ENCODE measurements around the gene LRPAP1. TPM values are rescaled to one million over a fixed set of nuclear protein-coding genes. Genes with fewer than 3 reads are reported as not detected.

Gene LRPAP1
- total RNA-seq, 1 donor from 2014 or later, result 68.1 TPM

DNA sequence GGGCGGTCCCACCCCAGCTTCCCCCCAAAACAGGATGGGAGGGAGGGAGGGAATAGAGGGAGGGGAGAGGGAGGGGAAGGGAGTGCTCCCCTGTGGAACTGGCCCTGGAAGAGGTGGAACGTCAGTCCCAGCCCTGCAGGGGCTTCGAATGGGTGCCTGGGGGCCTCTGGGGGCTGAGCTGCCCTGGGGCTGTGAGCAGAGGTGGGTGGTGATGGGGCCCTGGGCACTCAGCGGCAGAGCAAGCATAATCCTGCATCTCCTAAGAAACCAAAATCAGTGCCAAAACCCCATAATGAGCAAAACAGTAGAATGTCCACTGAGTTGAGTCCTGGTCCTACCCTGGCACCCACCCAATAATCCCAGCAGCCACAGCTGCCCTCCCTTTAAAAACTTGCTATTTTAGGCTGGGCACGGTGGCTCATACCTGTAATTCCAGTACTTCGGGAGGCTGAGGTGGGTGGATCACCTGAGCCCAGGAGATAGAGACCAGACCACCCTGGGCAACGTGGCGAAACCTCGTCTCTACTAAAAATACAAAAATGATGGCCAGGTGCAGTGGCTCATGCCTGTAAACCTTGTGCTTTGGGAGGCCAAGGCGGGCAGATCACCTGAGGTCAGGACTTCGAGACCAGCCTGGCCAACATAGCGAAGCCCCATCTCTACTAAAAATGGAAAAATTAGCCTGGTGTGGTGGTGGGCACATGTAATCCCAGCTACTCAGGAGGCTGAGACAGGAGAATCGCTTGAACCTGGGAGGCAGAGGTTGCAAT is 58.0 kb downstream of the LRPAP1 start:
- no peak for DNase-seq (ENCODE audit: low spot score)

- DNase-seq (ENCODE audit: low spot score), result no peak
Measured at GRCh38 chr4:3473181-3473950, 58.9 kb downstream of the LRPAP1 start.

GRCh38 chr4:3472411-3473141 is 59.6 kb downstream of the LRPAP1 start:
- no peak for DNase-seq (ENCODE audit: low spot score)

GRCh38 chr4:3471886-3472285 is 60.3 kb downstream of the LRPAP1 start:
- no peak for DNase-seq (ENCODE audit: low spot score)

GRCh38 chr4:3471098-3471760 is 61.0 kb downstream of the LRPAP1 start:
- DNase-seq (ENCODE audit: low spot score), result no peak

DNA sequence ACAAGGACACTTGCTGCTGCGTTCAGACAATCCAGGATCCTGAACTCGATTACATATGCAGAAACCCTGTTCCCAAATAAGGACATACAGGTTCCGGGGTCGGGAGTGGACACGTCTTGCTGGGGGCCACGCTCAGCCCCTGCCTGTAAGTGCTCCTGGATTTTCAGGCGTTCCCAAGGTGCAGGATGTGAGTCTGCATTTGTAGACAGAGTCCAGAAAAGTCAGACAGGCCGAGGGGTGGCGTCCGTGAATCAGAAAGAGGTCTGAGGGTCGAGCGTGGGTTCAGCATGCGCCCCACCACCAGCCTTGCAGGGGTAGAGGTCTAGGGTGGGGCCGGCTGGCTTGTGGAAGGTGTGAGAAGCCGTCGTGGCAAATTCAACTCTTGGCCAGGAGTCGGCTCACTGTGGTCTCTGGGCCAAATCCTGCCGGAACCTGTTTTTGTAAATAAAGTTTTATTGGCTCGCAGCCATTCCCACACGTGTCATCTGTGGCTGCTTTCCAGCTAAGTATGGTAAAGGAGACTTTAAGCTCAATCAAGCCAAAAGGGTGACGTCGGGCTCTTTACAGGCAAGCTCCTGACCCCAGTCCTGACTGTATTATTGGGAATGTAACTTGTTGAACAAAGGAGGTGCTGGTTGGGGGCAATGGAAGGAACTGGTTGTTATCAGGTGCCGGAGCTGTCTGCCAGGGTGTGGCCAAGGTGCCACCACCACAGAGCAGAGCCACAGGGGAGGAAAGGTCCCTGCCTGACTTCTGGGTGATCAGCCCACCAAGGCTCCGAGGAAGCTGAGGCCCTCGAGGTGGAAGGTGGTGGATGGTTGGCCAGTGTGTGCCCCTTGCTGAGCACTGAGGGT is 61.8 kb downstream of the LRPAP1 start:
- DNase-seq (ENCODE audit: low spot score), result no peak

DNA sequence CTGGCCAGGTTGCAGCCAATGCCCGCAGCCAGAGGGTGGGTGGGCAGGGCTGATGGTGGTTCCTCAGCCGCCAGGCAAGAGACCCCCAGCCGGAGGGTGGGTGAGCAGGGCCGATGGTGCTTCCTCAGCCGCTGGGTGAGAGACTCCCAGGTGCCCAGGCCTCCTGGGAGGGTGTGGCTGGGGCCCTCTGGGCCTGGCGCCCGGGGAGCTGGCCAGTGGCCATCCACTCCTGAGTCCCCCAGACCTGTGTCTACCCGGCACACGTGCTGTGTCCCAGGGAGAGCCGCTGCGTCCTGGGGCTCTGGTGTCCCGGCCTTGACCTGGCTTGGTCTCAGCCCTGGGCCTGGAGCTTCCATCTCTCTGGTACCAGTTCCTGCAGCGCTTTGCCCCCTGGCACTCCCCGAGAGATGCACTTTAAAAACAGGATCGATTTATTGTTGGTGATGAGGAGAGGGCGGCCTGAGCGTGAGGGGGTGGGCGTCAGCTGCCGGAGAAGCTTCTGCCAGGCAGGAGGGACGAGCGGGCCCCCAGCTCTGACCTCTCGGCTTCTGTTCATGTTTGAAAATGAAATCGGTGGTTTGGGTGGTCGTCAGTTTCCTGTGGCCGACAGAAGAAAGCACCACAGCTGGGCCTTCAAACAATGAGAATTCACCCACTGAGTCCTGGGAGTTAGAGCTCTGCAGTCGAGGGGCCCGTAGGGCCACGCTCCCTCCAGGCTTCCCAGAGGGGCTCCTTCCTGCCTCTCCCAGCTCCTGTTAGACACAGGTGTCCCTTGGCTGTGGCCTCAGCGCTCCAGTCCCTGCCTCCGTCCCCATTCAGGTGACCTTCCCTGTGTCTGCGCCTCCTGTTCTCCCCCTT is 62.6 kb downstream of the LRPAP1 start:
- no peak for DNase-seq (ENCODE audit: low spot score)

GRCh38 chr4:3468804-3469203 is 63.4 kb downstream of the LRPAP1 start:
- no peak for DNase-seq (ENCODE audit: low spot score)

DNA sequence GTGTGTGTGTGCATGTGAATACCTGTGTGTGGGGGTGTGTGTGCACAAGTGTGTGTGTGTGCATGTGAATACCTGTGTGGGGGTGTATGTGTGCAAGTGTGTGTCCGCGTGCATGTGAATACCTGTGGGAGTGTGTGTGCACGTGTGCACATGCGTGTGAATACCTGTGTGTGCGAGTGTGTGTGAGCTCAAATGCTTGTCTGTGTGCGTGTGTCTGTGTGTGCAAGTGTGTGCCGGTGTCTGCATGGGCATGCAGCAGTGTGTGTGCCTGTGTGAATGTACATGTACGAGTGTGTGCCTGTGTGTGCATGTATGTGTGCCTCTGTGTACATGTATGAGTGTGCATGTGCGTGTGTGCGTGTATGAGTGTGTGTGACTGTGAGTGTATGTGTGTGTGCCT is 64.1 kb downstream of the LRPAP1 start:
- no peak for DNase-seq (ENCODE audit: low spot score)

DNA sequence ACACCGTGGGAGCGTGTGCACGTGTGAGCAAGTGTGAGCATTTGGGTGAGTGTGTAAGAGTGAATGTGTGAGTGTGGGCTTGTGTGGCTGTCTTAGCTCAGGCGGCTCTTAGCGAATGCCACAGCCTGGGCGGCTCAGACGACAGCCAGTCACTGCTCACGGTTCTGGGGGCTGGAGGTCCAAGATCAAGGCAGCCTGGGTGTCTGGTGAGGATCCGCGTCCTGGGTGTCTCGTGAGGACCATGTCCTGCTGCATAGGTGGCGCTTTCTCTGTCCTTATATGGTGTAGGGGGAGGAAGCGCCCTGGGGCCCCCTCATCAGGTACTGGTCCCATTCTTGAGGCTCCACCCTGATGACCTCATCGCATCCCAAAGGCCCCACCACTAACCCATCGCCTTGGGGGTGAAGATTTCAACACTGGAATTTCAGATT is 64.6 kb downstream of the LRPAP1 start:
- no peak for DNase-seq (ENCODE audit: low spot score)

DNA sequence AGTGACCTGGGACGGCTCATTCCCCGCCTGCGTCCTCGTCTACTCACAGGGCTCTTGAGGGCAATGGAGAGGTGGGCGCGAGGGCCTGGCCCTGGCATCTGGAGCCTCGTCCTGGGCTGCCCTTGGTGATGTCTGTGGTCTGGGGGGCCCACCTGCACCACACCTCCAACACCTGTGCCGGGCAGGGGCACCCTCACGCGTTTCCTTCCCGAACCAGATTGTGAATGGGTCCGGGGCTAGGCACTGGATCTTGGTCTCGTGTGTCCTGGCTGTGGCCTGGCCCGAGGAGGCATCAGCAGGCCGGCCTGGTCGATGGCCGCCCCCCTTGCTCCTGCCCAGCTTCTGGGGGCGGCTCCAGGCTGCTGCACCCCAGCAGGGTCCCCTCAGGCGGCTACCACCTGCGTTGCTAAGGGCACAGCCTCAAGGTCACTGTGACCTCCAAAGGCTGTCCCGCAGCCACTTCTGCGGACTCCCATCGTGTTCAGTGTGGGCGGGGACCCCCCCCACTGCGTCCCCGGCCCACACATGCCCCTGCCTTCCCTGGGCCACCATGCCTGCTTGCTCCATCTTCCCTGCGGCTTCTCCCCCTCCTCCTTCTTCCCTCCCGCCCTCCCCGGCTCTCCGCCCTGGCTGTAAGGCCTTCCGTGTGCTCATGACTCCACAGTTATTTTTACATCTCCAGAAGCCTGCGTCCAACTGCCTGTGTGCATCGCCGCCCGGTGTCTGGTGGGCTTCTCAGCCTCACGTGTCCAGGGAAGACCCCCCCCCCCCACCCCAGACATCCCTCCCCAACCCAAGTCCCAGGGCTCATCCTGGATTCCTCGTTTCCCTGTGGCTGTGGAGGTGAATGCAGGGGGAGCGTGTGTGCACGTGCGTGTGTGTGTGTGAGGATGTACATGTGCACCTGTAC is 65.3 kb downstream of the LRPAP1 start:
- no peak for DNase-seq (ENCODE audit: low spot score)

DNA sequence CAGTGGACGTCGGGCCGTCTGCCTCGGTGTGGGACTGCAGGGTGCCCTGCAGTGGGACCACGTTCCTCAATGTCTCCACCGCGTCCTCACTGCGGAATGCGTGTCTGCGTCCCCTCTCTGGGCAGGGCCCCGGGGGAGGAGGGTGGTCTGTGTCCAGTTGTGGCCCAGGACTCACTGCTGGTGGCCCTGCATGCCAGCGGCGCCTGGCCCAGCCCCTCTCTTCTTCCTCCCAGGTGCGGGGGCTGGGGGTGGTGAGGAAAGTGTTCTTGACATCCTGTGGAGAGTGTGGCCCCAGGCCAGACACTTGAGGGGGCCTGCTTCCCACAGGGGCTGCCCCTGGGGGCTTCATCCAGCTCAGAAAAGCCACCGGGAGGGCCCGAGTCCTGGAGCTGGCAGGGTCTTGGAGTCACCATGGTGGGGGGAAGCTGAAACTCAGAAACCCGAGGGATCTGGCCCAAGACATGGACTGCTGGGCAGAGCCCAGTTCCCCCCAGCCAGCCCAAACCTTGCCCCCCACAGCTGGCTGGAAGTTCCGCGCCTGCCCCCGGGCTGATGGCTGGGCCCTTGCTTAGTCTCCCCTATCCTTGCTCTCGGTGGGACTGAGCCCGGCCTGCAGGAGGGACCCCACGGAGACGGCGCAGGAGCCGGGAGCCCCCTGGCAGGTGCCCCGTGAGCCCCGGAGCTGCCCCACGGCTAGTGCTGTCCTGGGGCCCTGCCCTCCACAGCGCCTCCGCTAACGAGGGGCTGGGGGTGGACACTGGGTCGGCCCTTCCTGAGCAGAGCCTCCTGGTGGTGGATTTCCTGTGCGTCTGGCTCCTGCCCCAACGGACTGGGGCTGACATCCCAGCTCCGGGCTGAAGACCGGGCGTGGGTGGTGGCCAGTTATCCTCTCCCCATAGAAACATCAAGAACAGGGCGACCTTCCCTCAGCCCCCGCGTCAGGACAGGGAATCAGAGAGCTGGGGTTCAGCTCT is 66.2 kb downstream of the LRPAP1 start:
- no peak for DNase-seq (ENCODE audit: low spot score)

DNA sequence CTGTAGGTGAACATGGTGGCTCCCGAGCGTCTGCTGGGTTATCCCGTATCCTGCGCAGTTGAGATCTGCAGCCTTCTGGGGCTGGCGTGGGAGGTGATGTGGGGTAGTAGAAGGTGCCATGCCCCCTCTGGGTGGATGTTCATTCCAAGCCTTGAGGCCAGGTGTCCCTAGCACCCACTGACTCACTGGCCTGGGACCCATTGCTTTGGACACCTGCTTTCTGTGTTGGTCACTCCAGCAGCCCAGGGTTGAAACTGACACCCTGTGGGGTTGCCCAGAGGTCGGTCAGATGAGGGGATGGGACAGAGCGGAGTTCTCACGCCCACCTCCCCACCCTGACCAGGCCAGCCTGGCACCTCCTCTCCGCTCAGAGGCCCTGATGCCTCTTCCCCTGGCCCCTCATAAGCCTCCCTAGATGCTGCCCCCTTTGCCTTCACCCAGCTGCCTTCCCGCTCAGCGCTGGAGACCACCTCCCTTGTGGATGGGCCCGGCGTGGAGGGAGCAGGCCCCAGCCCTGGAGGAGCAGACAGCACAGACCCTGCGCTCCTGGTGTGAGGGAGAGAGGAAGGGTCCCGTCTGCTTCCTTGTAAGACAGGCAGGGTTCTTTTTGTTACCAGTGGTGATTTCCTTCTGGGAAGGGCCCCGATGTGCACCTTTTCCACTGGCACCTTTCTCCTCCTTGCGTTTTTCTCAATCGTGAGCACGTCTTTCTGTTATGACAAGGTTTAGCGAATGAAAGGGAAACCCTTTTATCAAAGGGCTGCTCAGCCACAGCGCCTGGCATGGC is 67.1 kb downstream of the LRPAP1 start:
- no peak for DNase-seq (ENCODE audit: low spot score)

DNA sequence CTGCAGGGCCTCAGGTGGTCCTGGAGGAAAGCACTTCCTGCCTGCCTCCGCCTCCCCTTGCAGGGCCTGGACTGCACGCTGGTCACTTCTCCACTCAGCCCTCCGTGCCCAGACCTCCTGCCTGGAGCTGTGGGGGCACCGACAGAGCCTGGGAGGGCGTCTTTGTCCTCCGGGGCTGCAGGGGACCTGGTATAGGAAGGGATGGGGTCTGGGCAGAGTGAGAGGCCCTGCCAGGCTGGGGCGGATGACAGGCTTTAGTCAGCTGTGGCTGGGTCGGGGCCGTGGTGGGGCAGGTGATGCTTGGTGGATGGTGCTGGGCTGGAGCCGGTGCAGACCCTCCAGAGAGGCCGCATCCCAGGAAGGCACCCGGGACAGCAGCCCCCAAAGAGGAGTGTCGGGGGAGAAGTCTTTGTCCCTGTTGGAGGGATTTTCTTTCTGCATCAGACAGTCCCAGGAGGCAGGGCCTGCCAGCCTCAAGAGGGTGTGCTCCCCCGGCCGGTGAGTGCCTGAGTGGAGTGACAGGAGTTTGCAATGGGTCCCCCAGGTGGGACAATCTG is 67.8 kb downstream of the LRPAP1 start:
- DNase-seq (ENCODE audit: low spot score), result no peak

DNA sequence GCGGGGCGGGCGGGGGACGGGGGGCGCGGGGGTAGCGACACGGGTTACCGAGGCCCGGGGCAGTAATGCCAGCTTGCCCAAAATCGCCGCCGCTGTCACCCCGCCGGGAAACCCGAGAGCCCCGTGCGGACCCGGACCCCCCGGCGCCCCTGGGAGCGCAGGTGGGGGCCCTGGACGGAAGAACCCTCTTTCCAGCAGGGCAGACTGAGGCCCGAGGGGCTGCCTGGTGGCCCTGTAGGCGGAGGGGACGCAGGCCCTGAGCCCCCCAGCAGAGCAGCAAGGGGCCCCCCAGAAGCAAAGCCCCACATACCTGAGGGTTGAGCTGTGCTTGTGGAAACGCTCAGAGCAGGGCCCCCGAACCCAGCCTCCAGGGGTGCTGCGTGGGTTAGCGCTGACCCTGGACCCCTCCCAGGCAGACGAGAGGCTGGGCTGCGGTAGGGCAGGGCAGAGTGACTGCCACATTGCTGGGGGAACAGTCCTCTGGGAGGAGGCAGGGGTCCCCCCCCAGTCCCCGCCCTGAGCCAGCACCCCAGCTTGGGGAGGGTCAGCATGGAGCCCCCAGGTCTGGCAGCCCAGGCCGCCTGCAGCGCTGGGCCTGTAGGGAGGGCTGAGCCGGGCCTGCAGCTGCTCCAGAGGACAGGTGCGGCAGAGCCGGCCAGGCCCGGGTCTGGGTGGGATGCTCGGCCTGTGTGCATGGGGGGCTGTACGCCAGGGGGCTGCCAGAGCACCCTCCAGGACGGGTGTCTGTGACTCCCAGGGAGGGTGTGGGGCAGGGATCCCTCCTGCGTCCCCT is 68.5 kb downstream of the LRPAP1 start:
- no peak for DNase-seq (ENCODE audit: low spot score)
